Tibial nerve (tissue), 3 donors: ENCODE results near the gene ARFGAP1.

Experiments used
- POLR2A ChIP-seq, 2 donors: fragments of 450-650 bp; IDR thresholded peaks; one replicate each; pipeline ENCODE4 v1.6.1; 2017; ENCODE audit warnings: antibody characterized with exemption in 2 of 2, mild to moderate bottlenecking in 2 of 2, moderate library complexity in 2 of 2
- TF ChIP-seq, protein P1 (sequence below), 5 experiments: fragments of 200-600 bp in 3 of 5; fragments of 450-650 bp in 2 of 5; sonication (generic) in 3 of 5; IDR thresholded peaks; one replicate each; pipeline ENCODE4 v1.5.1; 2016 to 2019; ENCODE audit warnings: antibody characterized with exemption in 5 of 5, mild to moderate bottlenecking in 3 of 5, moderate library complexity in 2 of 5

DNA sequence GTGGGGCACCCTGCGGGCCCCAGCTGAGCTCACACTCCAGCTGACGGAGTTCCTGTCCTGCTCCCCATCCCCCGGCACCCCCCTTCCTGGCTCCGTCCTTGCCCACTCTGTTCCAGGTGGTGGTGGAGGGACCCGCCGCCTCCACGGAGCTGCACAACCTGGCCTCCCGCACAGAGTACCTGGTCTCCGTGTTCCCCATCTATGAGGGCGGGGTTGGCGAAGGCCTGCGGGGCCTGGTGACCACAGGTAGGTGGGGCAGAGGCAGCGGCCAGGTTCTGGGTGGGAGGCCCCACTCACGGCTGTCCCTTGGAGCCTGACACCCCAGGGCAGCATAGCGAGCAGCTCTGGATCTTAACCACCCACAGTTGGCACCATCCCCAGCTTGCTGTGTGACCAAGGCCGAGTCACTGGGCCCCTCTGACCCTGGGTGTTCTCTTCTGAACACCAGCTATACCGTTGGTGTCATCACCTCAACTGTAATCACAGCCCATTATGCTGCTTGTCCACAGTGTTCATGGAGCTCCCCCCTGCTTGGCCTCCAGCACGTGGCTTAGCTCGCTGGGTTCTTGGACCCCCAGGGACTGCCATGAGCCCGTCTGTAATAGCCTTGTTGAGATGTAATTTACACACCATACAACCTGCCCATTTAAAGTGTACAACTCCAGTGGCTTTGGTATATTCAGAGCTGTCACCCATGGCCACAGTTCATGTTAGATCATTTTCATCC lies 37.8 kb downstream of the ARFGAP1 start:
- TF ChIP-seq, protein P1, sequence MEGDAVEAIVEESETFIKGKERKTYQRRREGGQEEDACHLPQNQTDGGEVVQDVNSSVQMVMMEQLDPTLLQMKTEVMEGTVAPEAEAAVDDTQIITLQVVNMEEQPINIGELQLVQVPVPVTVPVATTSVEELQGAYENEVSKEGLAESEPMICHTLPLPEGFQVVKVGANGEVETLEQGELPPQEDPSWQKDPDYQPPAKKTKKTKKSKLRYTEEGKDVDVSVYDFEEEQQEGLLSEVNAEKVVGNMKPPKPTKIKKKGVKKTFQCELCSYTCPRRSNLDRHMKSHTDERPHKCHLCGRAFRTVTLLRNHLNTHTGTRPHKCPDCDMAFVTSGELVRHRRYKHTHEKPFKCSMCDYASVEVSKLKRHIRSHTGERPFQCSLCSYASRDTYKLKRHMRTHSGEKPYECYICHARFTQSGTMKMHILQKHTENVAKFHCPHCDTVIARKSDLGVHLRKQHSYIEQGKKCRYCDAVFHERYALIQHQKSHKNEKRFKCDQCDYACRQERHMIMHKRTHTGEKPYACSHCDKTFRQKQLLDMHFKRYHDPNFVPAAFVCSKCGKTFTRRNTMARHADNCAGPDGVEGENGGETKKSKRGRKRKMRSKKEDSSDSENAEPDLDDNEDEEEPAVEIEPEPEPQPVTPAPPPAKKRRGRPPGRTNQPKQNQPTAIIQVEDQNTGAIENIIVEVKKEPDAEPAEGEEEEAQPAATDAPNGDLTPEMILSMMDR (IDR thresholded peaks at IDR 0.05) = no peak
- no peak for TF ChIP-seq POLR2A (IDR thresholded peaks at IDR 0.05)
